Thoracic aorta (tissue), 2 donors: Measurements from ENCODE around the gene ERGIC1. TPM values are rescaled to one million over a fixed set of nuclear protein-coding genes. Genes with fewer than 3 reads are reported as not detected.
A peak's percentile ranks its signal among the peaks of the same experiment; 100 is the strongest.

Experiments
- ATAC-seq: fragments of 150-250 bp; one replicate; pipeline ENCODE4 v1.8.0; 2017; ENCODE audit warnings: low read depth; ENCODE audit not compliant: insufficient number of reproducible peaks, low FRiP score
- DNase-seq: peaks from one replicate; pipeline ENCODE4 v3.0.0-alpha.2; 2020; ENCODE audit warnings: low spot score
- H3K27ac ChIP-seq, 2 donors: fragments of 200-600 bp; sonication (generic); 1 replicate in 1 of 2; 2 replicates in 1 of 2; pipeline ENCODE4 v1.5.1; 2016; ENCODE audit warnings: mild to moderate bottlenecking in 2 of 2, moderate library complexity in 2 of 2
- H3K27me3 ChIP-seq: fragments of 200-600 bp; sonication (generic); replicated peaks from 2 replicates; pipeline ENCODE4 v1.6.0; 2016; ENCODE audit warnings: mild to moderate bottlenecking; ENCODE audit not compliant: insufficient read depth
- H3K36me3 ChIP-seq: fragments of 200-600 bp; sonication (generic); one replicate; pipeline ENCODE4 v1.5.1; 2016
- H3K4me1 ChIP-seq, 2 donors: fragments of 200-600 bp; sonication (generic); 1 replicate in 1 of 2; 2 replicates in 1 of 2; pipeline versions ENCODE4 v1.5.1 to v1.6.0; 2016; ENCODE audit warnings: low read depth in 2 of 2, mild to moderate bottlenecking in 1 of 2; ENCODE audit not compliant: control insufficient read depth in 1 of 2
- H3K4me3 ChIP-seq: fragments of 200-600 bp; sonication (generic); 2 replicates; pipeline ENCODE4 v1.5.1; 2016; ENCODE audit warnings: mild to moderate bottlenecking
- H3K9me3 ChIP-seq: fragments of 200-600 bp; sonication (generic); 2 replicates; pipeline ENCODE4 v1.5.1; 2016
- total RNA-seq, 2 donors: library from RNA; depleted of rRNA; stranded (reverse); fragments of >200 nt; gene quantifications; one replicate each; pipeline versions ENCODE4 v1.1.0 to v1.2.3, GENCODE V29; 2016
- TF ChIP-seq, protein P1 (sequence below): fragments of 200-600 bp; sonication (generic); IDR thresholded peaks from one replicate; pipeline ENCODE4 v1.5.1; 2019; ENCODE audit warnings: antibody characterized with exemption

ERGIC1 gene
- total RNA-seq, 2 donors from 2014 or later: 141 to 230 TPM

DNA sequence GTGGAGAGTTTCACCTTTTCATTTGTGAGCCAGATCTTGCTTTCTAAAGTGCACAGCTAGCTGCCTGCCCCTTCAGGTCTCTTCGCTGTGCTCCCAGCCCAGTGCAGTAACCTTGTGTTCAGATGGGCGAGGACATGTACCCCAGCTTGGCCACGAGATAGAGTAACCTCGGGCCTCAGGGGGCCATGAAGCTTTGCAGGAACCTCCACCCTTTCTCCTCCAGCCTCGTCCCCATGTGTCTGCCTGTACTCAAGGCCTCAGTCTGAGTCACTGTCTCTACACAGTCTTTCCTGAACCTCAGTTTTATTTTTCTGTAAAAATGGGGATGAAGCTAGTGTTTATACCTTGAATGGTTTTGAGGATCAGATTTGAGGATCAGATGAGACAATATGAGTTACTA is 37.9 kb downstream of the ERGIC1 start:
- Histone ChIP-seq H3K36me3 (no peaks in the 10 kb centered on the region), H3K27ac (peak overlapping the region; percentile 95 to 99), H3K27me3 (no peaks in the 10 kb centered on the region), H3K9me3 (no peaks in the 10 kb centered on the region), H3K4me3 (no peak overlapping the region), H3K4me1 (peaks cover 65 to 89% of the 10 kb centered on the region in 2 donors)
- ATAC-seq (no peak), DNase-seq (no peak)
- TF ChIP-seq, protein P1, sequence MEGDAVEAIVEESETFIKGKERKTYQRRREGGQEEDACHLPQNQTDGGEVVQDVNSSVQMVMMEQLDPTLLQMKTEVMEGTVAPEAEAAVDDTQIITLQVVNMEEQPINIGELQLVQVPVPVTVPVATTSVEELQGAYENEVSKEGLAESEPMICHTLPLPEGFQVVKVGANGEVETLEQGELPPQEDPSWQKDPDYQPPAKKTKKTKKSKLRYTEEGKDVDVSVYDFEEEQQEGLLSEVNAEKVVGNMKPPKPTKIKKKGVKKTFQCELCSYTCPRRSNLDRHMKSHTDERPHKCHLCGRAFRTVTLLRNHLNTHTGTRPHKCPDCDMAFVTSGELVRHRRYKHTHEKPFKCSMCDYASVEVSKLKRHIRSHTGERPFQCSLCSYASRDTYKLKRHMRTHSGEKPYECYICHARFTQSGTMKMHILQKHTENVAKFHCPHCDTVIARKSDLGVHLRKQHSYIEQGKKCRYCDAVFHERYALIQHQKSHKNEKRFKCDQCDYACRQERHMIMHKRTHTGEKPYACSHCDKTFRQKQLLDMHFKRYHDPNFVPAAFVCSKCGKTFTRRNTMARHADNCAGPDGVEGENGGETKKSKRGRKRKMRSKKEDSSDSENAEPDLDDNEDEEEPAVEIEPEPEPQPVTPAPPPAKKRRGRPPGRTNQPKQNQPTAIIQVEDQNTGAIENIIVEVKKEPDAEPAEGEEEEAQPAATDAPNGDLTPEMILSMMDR: no peak

DNA sequence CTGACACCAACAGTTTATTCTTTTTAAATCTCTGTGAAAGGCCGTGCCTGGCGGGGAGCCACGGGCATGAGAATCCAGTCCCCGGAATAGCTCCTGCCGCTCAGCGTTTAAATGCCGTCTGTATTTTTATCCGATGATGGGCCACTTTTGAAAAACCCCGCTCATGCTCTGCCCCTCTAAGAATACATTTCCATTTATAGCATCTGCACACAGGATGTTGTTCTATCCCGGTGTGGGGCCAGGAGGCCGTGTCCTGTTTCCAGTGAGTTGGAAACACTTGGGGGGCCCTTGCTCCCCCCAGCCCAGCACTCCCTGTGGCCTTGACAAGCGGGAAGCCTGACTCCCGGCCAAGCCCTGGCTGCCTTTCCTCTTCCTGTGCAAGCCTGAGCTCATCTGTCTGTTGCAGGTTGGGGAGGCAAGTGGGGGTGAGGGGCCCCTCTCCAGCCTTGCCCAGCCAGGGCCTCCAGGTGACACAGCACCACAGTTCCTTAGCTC is 39.0 kb downstream of the ERGIC1 start:
- Histone ChIP-seq H3K27ac (peak overlapping the region; percentile 95 to 99), H3K4me1 (peaks cover 63 to 85% of the 10 kb centered on the region in 2 donors), H3K9me3 (no peaks in the 10 kb centered on the region), H3K27me3 (no peaks in the 10 kb centered on the region), H3K36me3 (no peaks in the 10 kb centered on the region), H3K4me3 (peak overlapping the region; percentile 33)
- TF ChIP-seq, protein P1: no peak
- ATAC-seq: peak; percentile 40
- no peak for DNase-seq

DNA sequence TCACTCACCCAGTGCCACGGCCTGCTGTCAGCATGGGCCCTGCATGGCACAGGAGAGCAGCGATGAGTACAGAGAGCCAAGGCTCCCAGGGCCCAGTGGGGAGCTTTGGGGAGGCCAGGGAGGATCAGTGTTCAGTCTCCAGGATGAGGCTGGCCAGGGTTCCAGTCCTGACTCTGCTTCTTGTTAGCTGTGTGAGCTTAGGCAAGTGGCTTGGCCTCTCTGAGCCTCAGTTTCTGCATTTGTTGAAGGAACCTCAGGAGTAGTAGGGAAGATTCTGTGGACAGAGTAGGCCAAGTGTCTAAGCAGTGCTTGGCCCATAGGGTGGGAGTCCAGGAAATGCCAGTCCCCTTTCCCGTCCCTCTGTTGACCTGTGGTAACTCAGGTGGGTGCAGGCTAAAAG is 39.5 kb downstream of the ERGIC1 start:
- H3K9me3 ChIP-seq: no peaks in the 10 kb centered on the region
- ATAC-seq: no peak
- H3K4me3 ChIP-seq: peak overlapping the region; percentile 4
- peak overlapping the region; percentile 95 to 99 for H3K27ac ChIP-seq
- H3K27me3 ChIP-seq: no peaks in the 10 kb centered on the region
- TF ChIP-seq, protein P1: no peak
- no peaks in the 10 kb centered on the region for H3K36me3 ChIP-seq
- DNase-seq: no peak
- peaks cover 63 to 85% of the 10 kb centered on the region in 2 donors for H3K4me1 ChIP-seq

DNA sequence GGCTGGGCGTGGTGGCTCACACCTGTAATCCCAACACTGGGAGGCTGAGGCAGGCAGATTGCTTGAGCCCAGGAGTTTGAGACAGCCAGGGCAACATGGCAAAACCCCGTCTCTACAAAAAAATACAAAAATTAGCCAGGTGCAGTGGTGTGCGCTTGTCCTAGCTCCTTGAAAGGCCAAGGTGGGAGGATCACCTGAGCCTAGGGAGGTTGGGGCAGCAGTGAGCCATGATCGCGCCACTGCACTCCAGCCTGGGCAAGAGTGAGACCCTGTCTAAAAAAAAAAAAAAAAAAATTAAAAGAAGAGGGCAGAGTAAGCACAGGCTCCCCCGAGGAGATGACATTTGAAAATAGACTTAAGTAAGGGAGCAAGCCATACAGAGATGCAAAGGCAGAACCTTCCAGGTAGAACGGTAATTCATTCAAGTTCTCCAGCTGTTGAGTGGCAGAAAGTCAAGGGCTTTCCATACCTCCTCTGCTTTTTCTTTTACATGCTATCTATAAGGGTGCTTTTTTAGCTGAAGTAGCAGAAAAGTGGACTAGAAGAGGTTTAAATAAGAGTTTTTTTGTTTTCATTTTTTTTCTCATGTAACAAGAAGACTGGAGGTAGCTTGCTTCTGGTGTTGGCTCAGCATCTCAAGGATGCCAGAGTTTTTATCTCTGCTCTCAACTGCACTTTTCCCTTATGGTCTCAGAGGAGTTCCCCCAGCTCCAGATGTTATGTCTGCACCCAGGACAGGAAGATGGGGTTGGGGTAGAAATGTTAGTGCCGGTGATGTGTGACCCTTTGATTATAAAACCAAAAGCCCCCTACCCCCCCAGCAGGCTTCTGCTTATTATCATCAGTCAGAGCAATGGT is 40.8 kb downstream of the ERGIC1 start:
- H3K27ac ChIP-seq: peak overlapping the region; percentile 95 to 99
- H3K27me3 ChIP-seq: no peaks in the 10 kb centered on the region
- H3K9me3 ChIP-seq: no peaks in the 10 kb centered on the region
- no peaks in the 10 kb centered on the region for H3K36me3 ChIP-seq
- peaks cover 62 to 85% of the 10 kb centered on the region in 2 donors for H3K4me1 ChIP-seq
- ATAC-seq: no peak
- no peak for DNase-seq
- H3K4me3 ChIP-seq: no peak overlapping the region
- TF ChIP-seq, protein P1: no peak

DNA sequence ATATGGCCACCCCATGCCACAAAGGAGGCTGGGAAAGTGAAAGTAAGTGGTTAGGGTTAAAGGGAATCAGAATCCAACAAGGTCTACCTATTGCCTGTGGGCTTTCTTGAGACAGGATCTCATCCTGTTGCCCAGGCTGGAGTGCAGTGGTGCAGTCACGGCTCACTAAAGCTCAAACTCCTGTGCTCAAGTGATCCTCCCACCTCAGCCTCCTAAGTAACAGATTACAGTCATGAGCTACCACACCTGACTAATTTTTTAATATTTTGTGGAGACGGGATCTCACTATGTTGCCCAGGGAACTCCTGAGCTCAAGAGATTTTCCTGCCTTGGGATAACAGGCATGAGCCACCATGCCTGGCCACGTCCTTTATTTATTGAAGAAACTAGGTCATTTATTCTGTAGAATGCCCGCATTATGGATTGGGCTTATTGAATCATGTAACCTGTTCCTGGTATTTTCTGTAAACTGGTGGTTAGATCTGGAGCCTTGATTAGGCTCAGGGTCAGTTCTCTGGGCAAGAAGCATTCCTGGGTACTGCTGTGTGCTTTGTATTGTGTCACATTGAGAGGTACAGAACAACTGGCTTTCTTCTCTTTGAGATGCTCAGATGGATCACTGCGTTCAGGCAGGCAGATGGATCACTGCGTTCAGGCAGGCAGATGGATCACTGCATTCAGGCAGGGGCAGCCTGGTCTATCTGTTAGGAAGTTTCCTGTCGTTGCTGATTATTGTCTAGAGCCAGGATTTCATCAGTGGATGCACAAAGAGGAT is 41.6 kb downstream of the ERGIC1 start:
- H3K9me3 ChIP-seq: no peaks in the 10 kb centered on the region
- no peaks in the 10 kb centered on the region for H3K27me3 ChIP-seq
- no peaks in the 10 kb centered on the region for H3K36me3 ChIP-seq
- peaks cover 59 to 83% of the 10 kb centered on the region in 2 donors for H3K4me1 ChIP-seq
- peak overlapping the region; percentile 95 to 99 for H3K27ac ChIP-seq
- no peak overlapping the region for H3K4me3 ChIP-seq
- ATAC-seq (no peak), DNase-seq (no peak)
- TF ChIP-seq, protein P1: no peak
